Esophagus muscularis mucosa (tissue), 4 donors: ENCODE measurements around the gene KRT15. TPM values are rescaled to one million over a fixed set of nuclear protein-coding genes. Genes with fewer than 3 reads are reported as not detected.

ENCODE experiments used
- DNase-seq: peaks from one replicate; pipeline ENCODE4 v3.0.0-alpha.2; 2017; ENCODE audit errors: extremely low spot score
- H3K27ac ChIP-seq, 4 donors: fragments of 200-600 bp; sonication (generic); replicated peaks in 1 of 4; 1 replicate in 3 of 4; 2 replicates in 1 of 4; pipeline ENCODE4 v1.5.1; 2016 to 2019; ENCODE audit warnings: mild to moderate bottlenecking in 1 of 4
- H3K27me3 ChIP-seq, 4 donors: fragments of 200-600 bp; sonication (generic); one replicate each; pipeline versions ENCODE4 v1.5.1 to v1.6.0; 2016 to 2019
- H3K36me3 ChIP-seq, 4 donors: fragments of 200-600 bp; sonication (generic); one replicate each; pipeline ENCODE4 v1.5.1; 2016 to 2019
- H3K4me1 ChIP-seq, 4 donors: fragments of 200-600 bp; sonication (generic); one replicate each; pipeline ENCODE4 v1.5.1; 2016 to 2019
- H3K4me3 ChIP-seq, 4 donors: fragments of 200-600 bp; sonication (generic); 1 replicate in 2 of 4; 2 replicates in 2 of 4; pipeline ENCODE4 v1.5.1; 2016 to 2019; ENCODE audit warnings: mild to moderate bottlenecking in 4 of 4, moderate library complexity in 1 of 4
- H3K9me3 ChIP-seq, 4 donors: fragments of 200-600 bp; sonication (generic); 1 replicate in 3 of 4; 2 replicates in 1 of 4; pipeline ENCODE4 v1.5.1; 2016 to 2019
- EP300 ChIP-seq: sonication (generic); formaldehyde crosslinking; IDR thresholded peaks from one replicate; pipeline ENCODE4 v1.6.1; 2017; ENCODE audit warnings: antibody characterized with exemption
- POLR2A ChIP-seq: fragments of 450-650 bp; IDR thresholded peaks from one replicate; pipeline ENCODE4 v1.6.1; 2017; ENCODE audit warnings: antibody characterized with exemption, moderate library complexity, mild to moderate bottlenecking, low read depth
- POLR2AphosphoS5 ChIP-seq, 2 donors: sonication (generic); formaldehyde crosslinking; IDR thresholded peaks; one replicate each; pipeline ENCODE4 v1.6.1; 2017; ENCODE audit warnings: antibody characterized with exemption in 2 of 2
- WGBS: methylation state at CpG from one replicate; pipeline ENCODE4 v1.1.5; 2018; 5-methylcytosine and 5-hydroxymethylcytosine counted together
- intact Hi-C: fragments of 100-400 bp; cut with DNase I; formaldehyde crosslinking; loops from one replicate; pipeline ENCODE4 v1.15.1; 2023
- total RNA-seq, 4 donors: library from RNA; depleted of rRNA; stranded (reverse); fragments of >200 nt; gene quantifications; one replicate each; pipeline versions ENCODE4 v1.1.0 to v1.2.1, GENCODE V29; 2016
- TF ChIP-seq, protein P1 (sequence below), 3 experiments: fragments of 200-600 bp in 2 of 3; fragments of 450-650 bp in 1 of 3; sonication (generic) in 2 of 3; IDR thresholded peaks; one replicate each; pipeline ENCODE4 v1.5.1; 2017 to 2019; ENCODE audit warnings: antibody characterized with exemption in 3 of 3, mild to moderate bottlenecking in 2 of 3, moderate library complexity in 1 of 3

Gene KRT15
- total RNA-seq, 4 donors from 2014 or later: 3.3 TPM; not detected in 3

DNA sequence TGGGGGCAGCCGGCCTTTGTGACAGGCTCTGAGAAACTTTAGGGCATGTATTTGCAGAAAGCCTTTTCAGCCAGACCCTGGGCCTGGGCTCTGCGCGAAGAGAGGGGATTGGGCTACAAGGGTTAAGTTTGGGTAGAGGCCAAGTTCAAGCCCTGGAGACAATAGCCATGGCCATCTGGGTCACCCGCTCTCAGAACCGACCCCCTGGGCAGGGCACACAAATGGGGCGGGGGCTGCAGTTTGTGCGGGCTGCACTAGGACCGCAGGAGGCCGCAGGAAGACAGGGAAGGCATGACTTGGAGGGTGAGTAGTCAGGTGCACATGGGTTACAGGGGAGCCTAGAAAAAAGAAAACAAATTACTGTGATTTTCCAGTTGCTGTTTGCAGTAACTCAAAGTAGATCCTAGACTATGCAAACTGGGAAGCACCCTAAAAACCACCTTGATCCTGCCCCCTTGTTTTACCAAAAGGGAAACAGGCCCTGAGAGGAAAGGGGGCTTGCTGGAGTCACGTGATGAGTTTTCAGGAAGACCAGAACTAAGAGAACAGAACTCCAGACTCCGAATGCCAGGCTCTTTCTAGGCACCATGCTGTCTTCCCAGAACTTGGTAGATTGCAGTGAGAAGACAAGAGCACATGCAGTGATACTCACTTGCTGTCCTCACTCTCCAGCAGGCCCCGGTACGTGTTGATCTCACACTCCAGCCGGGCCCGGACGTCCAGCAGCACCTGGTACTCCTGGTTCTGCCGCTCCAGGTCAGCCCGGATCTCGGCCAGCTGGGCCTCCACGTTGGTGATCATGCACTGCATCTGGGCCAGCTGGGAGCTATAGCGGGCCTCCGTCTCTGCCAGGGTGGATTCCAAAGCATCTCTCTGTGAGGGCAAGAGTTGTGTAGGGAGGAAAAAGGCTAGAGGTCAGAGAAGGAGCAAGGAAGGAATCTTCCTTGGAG lies 41.5 kb downstream of the KRT15 start:
- Histone ChIP-seq H3K9me3 (peaks cover 0 to under 1% (median 0%) of the 10 kb centered on the region in 4 donors), H3K27ac (no peak overlapping the region), H3K36me3 (no peaks in the 10 kb centered on the region), H3K4me3 (no peak overlapping the region), H3K4me1 (no peaks in the 10 kb centered on the region), H3K27me3 (no peaks in the 10 kb centered on the region)
- 91% methylated on average over 22 of the region's 22 CpGs for WGBS
- DNase-seq: no peak
- intact Hi-C loops: no loop called here
- TF ChIP-seq, protein P1, sequence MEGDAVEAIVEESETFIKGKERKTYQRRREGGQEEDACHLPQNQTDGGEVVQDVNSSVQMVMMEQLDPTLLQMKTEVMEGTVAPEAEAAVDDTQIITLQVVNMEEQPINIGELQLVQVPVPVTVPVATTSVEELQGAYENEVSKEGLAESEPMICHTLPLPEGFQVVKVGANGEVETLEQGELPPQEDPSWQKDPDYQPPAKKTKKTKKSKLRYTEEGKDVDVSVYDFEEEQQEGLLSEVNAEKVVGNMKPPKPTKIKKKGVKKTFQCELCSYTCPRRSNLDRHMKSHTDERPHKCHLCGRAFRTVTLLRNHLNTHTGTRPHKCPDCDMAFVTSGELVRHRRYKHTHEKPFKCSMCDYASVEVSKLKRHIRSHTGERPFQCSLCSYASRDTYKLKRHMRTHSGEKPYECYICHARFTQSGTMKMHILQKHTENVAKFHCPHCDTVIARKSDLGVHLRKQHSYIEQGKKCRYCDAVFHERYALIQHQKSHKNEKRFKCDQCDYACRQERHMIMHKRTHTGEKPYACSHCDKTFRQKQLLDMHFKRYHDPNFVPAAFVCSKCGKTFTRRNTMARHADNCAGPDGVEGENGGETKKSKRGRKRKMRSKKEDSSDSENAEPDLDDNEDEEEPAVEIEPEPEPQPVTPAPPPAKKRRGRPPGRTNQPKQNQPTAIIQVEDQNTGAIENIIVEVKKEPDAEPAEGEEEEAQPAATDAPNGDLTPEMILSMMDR (IDR thresholded peaks at IDR 0.05): no peak
- no peak for TF ChIP-seq POLR2AphosphoS5 (IDR thresholded peaks at IDR 0.05)
- no peak for TF ChIP-seq EP300
- no peak for TF ChIP-seq POLR2A

DNA sequence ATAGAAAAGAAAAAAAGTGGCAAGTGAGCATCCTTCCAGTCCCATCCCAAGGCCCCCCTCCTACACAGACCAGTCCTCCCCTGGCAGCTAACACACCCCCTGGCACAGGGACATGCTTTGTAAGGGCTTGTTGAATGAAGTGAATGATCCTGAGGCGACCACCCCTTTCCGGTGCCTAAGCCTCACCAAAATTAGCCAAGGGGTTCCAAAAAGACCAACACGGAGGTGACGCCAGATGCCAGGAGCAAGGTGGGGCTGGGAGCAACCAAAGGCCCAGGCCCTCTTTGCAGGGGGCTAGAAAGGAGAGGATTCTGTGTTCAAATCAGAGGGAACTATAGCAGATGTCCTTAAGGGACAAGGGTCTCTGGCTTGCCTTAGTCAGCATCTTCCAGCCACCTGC lies 43.3 kb downstream of the KRT15 start:
- Histone ChIP-seq H3K36me3 (no peaks in the 10 kb centered on the region), H3K27ac (no peak overlapping the region), H3K4me3 (no peak overlapping the region), H3K4me1 (no peaks in the 10 kb centered on the region), H3K9me3 (peaks cover 0 to 8% (median 7%) of the 10 kb centered on the region in 4 donors), H3K27me3 (no peaks in the 10 kb centered on the region)
- intact Hi-C loops: no loop called here
- WGBS: 98% methylated on average over 4 of the region's 4 CpGs
- DNase-seq: no peak
- no peak for TF ChIP-seq POLR2AphosphoS5 (IDR thresholded peaks at IDR 0.05)

DNA sequence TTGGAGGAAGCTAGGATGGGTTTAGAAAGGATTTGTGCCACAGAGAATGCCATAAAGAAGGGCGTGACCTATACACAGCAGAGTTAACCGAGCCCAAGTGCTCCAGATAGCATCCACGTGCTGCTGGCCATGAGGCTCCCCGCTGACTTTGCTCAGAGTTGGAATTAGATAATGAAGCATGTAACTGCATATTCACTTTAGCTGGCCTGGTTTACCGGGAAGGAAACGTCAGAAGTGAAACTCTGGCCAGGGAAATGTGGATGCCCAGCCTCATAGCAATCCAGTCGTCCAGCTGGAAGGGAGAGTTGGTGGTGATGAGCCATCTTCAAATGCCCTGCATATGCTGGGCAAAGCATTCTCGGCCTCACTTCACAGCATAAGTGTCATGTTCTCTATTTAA lies 43.8 kb downstream of the KRT15 start:
- TF ChIP-seq POLR2AphosphoS5 (IDR thresholded peaks at IDR 0.05): no peak
- TF ChIP-seq, protein P1 (IDR thresholded peaks at IDR 0.05): no peak
- no peak for TF ChIP-seq POLR2A
- TF ChIP-seq EP300: no peak
- Histone ChIP-seq H3K9me3 (peaks cover 0 to 8% (median 7%) of the 10 kb centered on the region in 4 donors), H3K36me3 (no peaks in the 10 kb centered on the region), H3K27me3 (no peaks in the 10 kb centered on the region), H3K4me3 (no peak overlapping the region), H3K4me1 (no peaks in the 10 kb centered on the region), H3K27ac (no peak overlapping the region)
- DNase-seq: no peak
- intact Hi-C loops: no loop called here
- WGBS: 84% methylated on average over 8 of the region's 8 CpGs

DNA sequence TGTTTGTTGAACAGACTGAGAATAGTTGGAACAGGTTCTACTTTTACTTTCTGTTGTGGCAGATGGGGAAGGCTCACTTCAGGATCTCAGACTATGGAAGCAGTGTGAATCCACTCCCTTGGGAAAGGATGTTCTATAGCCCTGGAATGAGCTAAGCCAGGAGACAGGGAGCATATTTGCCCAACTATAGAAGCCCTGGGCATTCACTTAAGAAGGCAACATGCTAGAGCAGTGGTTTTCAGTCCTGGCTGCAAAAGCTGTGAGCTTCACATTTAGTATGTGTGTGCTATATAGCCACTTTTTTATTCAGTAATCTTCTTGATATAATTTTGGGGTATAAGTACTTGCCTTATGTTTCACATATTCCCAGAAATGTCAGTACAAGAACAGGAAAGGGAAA lies 50.3 kb downstream of the KRT15 start:
- Histone ChIP-seq H3K27ac (no peak overlapping the region), H3K9me3 (peaks cover 0 to 18% (median 10%) of the 10 kb centered on the region in 4 donors), H3K4me1 (peaks cover 13 to 25% (median 22%) of the 10 kb centered on the region in 4 donors), H3K27me3 (no peaks in the 10 kb centered on the region), H3K36me3 (no peaks in the 10 kb centered on the region), H3K4me3 (no peak overlapping the region)
- no peak for DNase-seq
- intact Hi-C loops: no loop called here
- TF ChIP-seq POLR2A: no peak

DNA sequence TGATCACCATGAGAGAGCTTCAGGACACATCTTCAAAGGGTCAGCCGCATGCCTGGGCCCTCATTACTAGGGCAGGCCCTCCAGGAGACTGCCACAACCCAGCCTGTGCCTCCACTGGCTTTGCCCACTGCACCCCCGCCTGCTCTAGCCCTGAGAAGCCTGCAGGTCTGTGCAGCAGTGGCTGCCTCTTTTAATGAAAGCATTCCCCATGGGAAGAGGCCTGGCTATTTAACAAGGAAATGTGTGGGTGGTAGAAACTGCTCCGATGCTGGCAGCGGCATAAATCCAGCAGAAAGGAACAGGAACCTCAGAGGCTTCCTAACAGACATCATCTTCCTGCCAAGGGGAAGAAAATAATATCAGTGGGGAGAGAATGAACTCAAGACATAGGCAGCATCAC lies 51.1 kb downstream of the KRT15 start:
- DNase-seq: no peak
- Histone ChIP-seq H3K4me3 (no peak overlapping the region), H3K4me1 (peaks cover 13 to 31% (median 30%) of the 10 kb centered on the region in 4 donors), H3K27ac (no peak overlapping the region), H3K36me3 (no peaks in the 10 kb centered on the region), H3K9me3 (peaks cover 0 to 18% (median 10%) of the 10 kb centered on the region in 4 donors), H3K27me3 (no peaks in the 10 kb centered on the region)
- 48% methylated on average over 3 of the region's 4 CpGs for WGBS
- intact Hi-C loops: no loop called here
- TF ChIP-seq POLR2AphosphoS5 (IDR thresholded peaks at IDR 0.05) (no peak), POLR2A (no peak), EP300 (no peak)
- TF ChIP-seq, protein P1 (IDR thresholded peaks at IDR 0.05): no peak
